BE2C (cell line): ENCODE measurements around the gene MBTPS1.

Source experiments
- DNase-seq: peaks from one replicate; pipeline ENCODE4 v3.0.0-alpha.2; 2020
- H3K27me3 ChIP-seq: fragments of 250-450 bp; sonication (Bioruptor Pico); 2 replicates; pipeline ENCODE4 v1.5.1; 2020; ENCODE audit warnings: mild to moderate bottlenecking
- H3K36me3 ChIP-seq: fragments of 250-450 bp; sonication (Bioruptor Pico); 2 replicates; pipeline ENCODE4 v1.5.1; 2020; ENCODE audit warnings: mild to moderate bottlenecking
- H3K4me1 ChIP-seq: fragments of 250-450 bp; sonication (Bioruptor Pico); 2 replicates; pipeline ENCODE4 v1.5.1; 2020
- H3K4me3 ChIP-seq: 2 replicates; pipeline ENCODE4 v1.5.1; 2011; ENCODE audit warnings: low read depth, low read length
- H3K9me3 ChIP-seq: fragments of 250-450 bp; sonication (Bioruptor Pico); 2 replicates; pipeline ENCODE4 v1.5.1; 2020
- CTCF ChIP-seq: IDR thresholded peaks from 2 replicates; pipeline ENCODE4 v1.5.1; 2012; ENCODE audit warnings: mild to moderate bottlenecking, low read depth, low read length

Gene MBTPS1

GRCh38 chr16:84043486-84044117 is 73.1 kb downstream of the MBTPS1 start:
- TF ChIP-seq CTCF: no peak
- Histone ChIP-seq H3K27me3 (peaks cover 58% of the 10 kb centered on the region), H3K4me3 (no peak overlapping the region), H3K36me3 (no peaks in the 10 kb centered on the region), H3K4me1 (no peaks in the 10 kb centered on the region), H3K9me3 (no peaks in the 10 kb centered on the region)
- DNase-seq: no peak

- Histone ChIP-seq H3K4me3 (no peak overlapping the region), H3K9me3 (no peaks in the 10 kb centered on the region), H3K36me3 (no peaks in the 10 kb centered on the region), H3K4me1 (no peaks in the 10 kb centered on the region), H3K27me3 (peaks cover 60% of the 10 kb centered on the region)
- no peak for TF ChIP-seq CTCF
- no peak for DNase-seq
Observed at GRCh38 chr16:84042879-84043485, 73.8 kb downstream of the MBTPS1 start.

GRCh38 chr16:84042308-84042878 is 74.3 kb downstream of the MBTPS1 start, which contains the start of gene SLC38A8:
Gene SLC38A8, minus strand, starts transcription at chr16:84042795. Its CDS starts 638 bp downstream, at chr16:84042157.
- Histone ChIP-seq H3K4me3 (no peak within 1 kb of the TSS), H3K36me3 (no peaks in the 10 kb centered on the region), H3K9me3 (no peaks in the 10 kb centered on the region), H3K27me3 (peaks cover 60% of the 10 kb centered on the region), H3K4me1 (no peaks in the 10 kb centered on the region)
- no peak for DNase-seq
- no peak for TF ChIP-seq CTCF

GRCh38 chr16:84041881-84042280 is 74.9 kb downstream of the MBTPS1 start:
- no peaks in the 10 kb centered on the region for H3K36me3 ChIP-seq
- peaks cover 60% of the 10 kb centered on the region for H3K27me3 ChIP-seq
- H3K9me3 ChIP-seq: no peaks in the 10 kb centered on the region
- no peaks in the 10 kb centered on the region for H3K4me1 ChIP-seq
- no peak for DNase-seq
- no peak for TF ChIP-seq CTCF
- no peak overlapping the region for H3K4me3 ChIP-seq

- H3K9me3 ChIP-seq: no peaks in the 10 kb centered on the region
- H3K36me3 ChIP-seq: no peaks in the 10 kb centered on the region
- H3K27me3 ChIP-seq: peaks cover 60% of the 10 kb centered on the region
- TF ChIP-seq CTCF: no peak
- no peak overlapping the region for H3K4me3 ChIP-seq
- peak; percentile 38 for DNase-seq
- no peaks in the 10 kb centered on the region for H3K4me1 ChIP-seq
Observed at GRCh38 chr16:84040823-84041820, 75.6 kb downstream of the MBTPS1 start.
